ENCODE measurements around the gene PSMD3.
A peak's percentile ranks its signal among the peaks of the same experiment; 100 is the strongest.

Gene PSMD3

GRCh38 chr17:39950871-39951348, 29.7 kb upstream of the PSMD3 start:
- TF ChIP-seq CTCF (IDR thresholded peaks at IDR 0.05; ENCODE audit: low read depth, low read length, missing control alignments), result no peak
- no peak overlapping the region for H3K4me3 ChIP-seq (ENCODE audit: low read depth, low read length)
- DNase-seq (ENCODE audit: low read depth), result no peak

GRCh38 chr17:39951924-39952679, 28.5 kb upstream of the PSMD3 start:
- peak overlapping the region; percentile 53 for H3K4me3 ChIP-seq (ENCODE audit: low read depth, low read length)
- no peak for TF ChIP-seq CTCF (IDR thresholded peaks at IDR 0.05; ENCODE audit: low read depth, low read length, missing control alignments)
- DNase-seq (ENCODE audit: low read depth), result no peak

- DNase-seq (ENCODE audit: low read depth), result peak; percentile 90
- TF ChIP-seq CTCF (IDR thresholded peaks at IDR 0.05; ENCODE audit: low read depth, low read length, missing control alignments), result no peak
- H3K4me3 ChIP-seq (ENCODE audit: low read depth, low read length), result peak overlapping the region; percentile 61
These were observed 27.7 kb upstream of the PSMD3 start for GRCh38 chr17:39952680-39953470.

GRCh38 chr17:39953471-39953888, 27.1 kb upstream of the PSMD3 start:
- no peak for DNase-seq (ENCODE audit: low read depth)
- peak overlapping the region; percentile 61 for H3K4me3 ChIP-seq (ENCODE audit: low read depth, low read length)
- TF ChIP-seq CTCF (IDR thresholded peaks at IDR 0.05; ENCODE audit: low read depth, low read length, missing control alignments), result no peak

- no peak overlapping the region for H3K4me3 ChIP-seq (ENCODE audit: low read depth, low read length)
- no peak for DNase-seq (ENCODE audit: low read depth)
- TF ChIP-seq CTCF (IDR thresholded peaks at IDR 0.05; ENCODE audit: low read depth, low read length, missing control alignments), result no peak
These were observed 25.7 kb upstream of the PSMD3 start for GRCh38 chr17:39954876-39955275.

GRCh38 chr17:39955726-39956225, 24.8 kb upstream of the PSMD3 start:
- no peak for TF ChIP-seq CTCF (IDR thresholded peaks at IDR 0.05; ENCODE audit: low read depth, low read length, missing control alignments)
- H3K4me3 ChIP-seq (ENCODE audit: low read depth, low read length), result no peak overlapping the region
- no peak for DNase-seq (ENCODE audit: low read depth)
